Vagina (tissue), 2 donors: ENCODE data around the gene GDPD2. TPM values are rescaled to one million over a fixed set of nuclear protein-coding genes. Genes with fewer than 3 reads are reported as not detected.
A peak's percentile ranks its signal among the peaks of the same experiment; 100 is the strongest.

Source experiments
- DNase-seq, 2 donors: peaks; one replicate each; pipeline ENCODE4 v3.0.0-alpha.2; 2017; ENCODE audit errors: extremely low spot score in 2 of 2
- H3K27ac ChIP-seq: fragments of 200-600 bp; sonication (generic); one replicate; pipeline ENCODE4 v1.5.1; 2019
- H3K27me3 ChIP-seq: fragments of 200-600 bp; sonication (generic); one replicate; pipeline ENCODE4 v1.5.1; 2019
- H3K36me3 ChIP-seq, 2 donors: fragments of 200-600 bp; sonication (generic); one replicate each; pipeline ENCODE4 v1.5.1; 2017 to 2019
- H3K4me1 ChIP-seq: fragments of 200-600 bp; sonication (generic); one replicate; pipeline ENCODE4 v1.5.1; 2019
- H3K4me3 ChIP-seq, 2 donors: fragments of 200-600 bp; sonication (generic); 1 replicate in 1 of 2; 2 replicates in 1 of 2; pipeline ENCODE4 v1.5.1; 2016 to 2019
- H3K9me3 ChIP-seq: fragments of 200-600 bp; sonication (generic); one replicate; pipeline ENCODE4 v1.5.1; 2019
- CTCF ChIP-seq, 3 experiments: fragments of 450-650 bp in 2 of 3; fragments of 200-600 bp in 1 of 3; sonication (generic) in 1 of 3; IDR thresholded peaks; one replicate each; pipeline ENCODE4 v1.5.1; 2017 to 2019; ENCODE audit warnings: antibody characterized with exemption in 3 of 3, mild to moderate bottlenecking in 2 of 3, moderate library complexity in 2 of 3
- POLR2A ChIP-seq, 2 donors: fragments of 450-650 bp; IDR thresholded peaks; one replicate each; pipeline ENCODE4 v1.6.1; 2017; ENCODE audit warnings: antibody characterized with exemption in 2 of 2, mild to moderate bottlenecking in 2 of 2, moderate library complexity in 2 of 2
- POLR2AphosphoS5 ChIP-seq, 2 donors: sonication (generic); formaldehyde crosslinking; IDR thresholded peaks; one replicate each; pipeline ENCODE4 v1.9.0; 2017; ENCODE audit warnings: antibody characterized with exemption in 2 of 2, mild to moderate bottlenecking in 2 of 2, low read depth in 1 of 2; ENCODE audit not compliant: insufficient read depth in 1 of 2
- intact Hi-C: fragments of 100-400 bp; cut with DNase I; formaldehyde crosslinking; loops from one replicate; pipeline ENCODE4 v1.15.1; 2023
- small RNA-seq: library from RNA; depleted of rRNA; stranded (forward); fragments of <200 nt; gene quantifications from one replicate; pipeline ENCODE3, GENCODE V24; 2016
- total RNA-seq: library from RNA; depleted of rRNA; stranded (reverse); fragments of >200 nt; gene quantifications from one replicate; pipeline ENCODE4 v1.2.3, GENCODE V29; 2016

Gene GDPD2
- total RNA-seq, 1 donor from 2014 or later = not detected

DNA sequence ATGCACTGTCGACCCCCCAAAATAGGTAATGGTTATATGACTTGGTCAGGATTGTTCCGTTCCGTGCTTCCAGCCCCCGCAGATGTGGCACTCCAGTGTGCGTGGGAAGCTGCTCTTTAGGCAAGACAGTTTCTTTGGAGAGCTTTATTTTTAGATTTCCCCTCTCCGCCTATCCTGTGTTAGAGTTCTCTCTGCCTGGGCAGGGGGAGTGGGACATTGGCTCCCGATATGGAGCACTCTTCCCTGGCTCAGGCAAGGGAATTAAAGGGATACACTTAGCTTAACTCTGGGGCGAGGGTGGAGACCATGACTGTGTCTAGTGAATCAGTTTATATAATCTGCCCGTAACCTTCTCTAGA, 57.5 kb downstream of the GDPD2 start:
- H3K4me1 ChIP-seq = peaks cover 31% of the 10 kb centered on the region
- intact Hi-C loops = no loop called here
- peak overlapping the region; percentile 56 for H3K27ac ChIP-seq
- no peak overlapping the region for H3K4me3 ChIP-seq
- no peaks in the 10 kb centered on the region for H3K27me3 ChIP-seq
- no peak for DNase-seq
- no peaks in the 10 kb centered on the region for H3K36me3 ChIP-seq
- no peaks in the 10 kb centered on the region for H3K9me3 ChIP-seq
- TF ChIP-seq POLR2AphosphoS5 (IDR thresholded peaks at IDR 0.05; ENCODE audit: insufficient read depth in 1 of 2, low read depth in 1 of 2) (peak in 1 of 2 donors; percentile 6), POLR2A (IDR thresholded peaks at IDR 0.05) (no peak), CTCF (IDR thresholded peaks at IDR 0.05) (no peak)

DNA sequence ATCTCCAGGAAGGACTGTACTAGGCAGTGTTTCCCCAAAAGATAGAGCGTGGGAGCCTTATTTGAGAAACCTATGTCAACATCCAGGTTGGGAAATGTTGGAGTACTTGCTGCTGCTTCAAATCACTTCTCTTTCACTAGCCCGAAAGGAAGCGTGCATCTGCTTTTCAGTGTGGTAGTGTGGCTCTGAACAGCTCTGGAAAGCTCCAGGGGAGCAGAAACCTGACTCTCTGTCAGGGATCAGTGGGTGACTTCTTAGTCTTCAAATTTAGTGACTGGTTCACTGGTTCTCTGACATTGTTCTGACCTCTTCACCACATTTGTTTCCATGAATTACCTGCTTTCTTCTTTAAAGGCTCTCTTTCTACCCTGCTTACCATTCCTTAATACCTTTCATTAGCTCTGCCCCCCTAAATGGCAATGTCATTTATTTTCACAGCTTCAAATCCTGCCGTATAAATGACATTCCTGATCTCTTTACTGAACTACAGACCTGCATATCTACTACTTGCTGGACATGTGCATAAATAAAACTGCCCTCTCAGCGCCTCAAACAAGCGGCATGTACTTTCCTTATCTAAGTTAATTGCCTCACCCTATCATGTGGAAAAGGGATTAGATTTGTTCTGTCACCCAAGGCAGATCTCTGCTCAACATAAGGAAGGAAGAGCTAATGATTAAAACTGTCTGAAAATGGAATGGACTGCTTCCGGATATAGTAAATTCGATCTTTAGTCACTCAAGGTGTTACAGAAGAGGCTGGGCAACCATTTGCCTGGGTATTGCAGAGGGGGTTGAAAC, 58.6 kb downstream of the GDPD2 start:
- DNase-seq = no peak
- H3K36me3 ChIP-seq = no peaks in the 10 kb centered on the region
- TF ChIP-seq CTCF (IDR thresholded peaks at IDR 0.05) = no peak
- no peak for TF ChIP-seq POLR2AphosphoS5 (IDR thresholded peaks at IDR 0.05; ENCODE audit: insufficient read depth in 1 of 2, low read depth in 1 of 2)
- no peak for TF ChIP-seq POLR2A (IDR thresholded peaks at IDR 0.05)
- no peaks in the 10 kb centered on the region for H3K9me3 ChIP-seq
- no peaks in the 10 kb centered on the region for H3K27me3 ChIP-seq
- peaks cover 31% of the 10 kb centered on the region for H3K4me1 ChIP-seq
- no peak overlapping the region for H3K27ac ChIP-seq
- intact Hi-C loops = no loop called here
- H3K4me3 ChIP-seq = no peak overlapping the region

GRCh38 chrX:70482300-70482699, 59.2 kb downstream of the GDPD2 start:
- Histone ChIP-seq H3K4me1 (peaks cover 31% of the 10 kb centered on the region), H3K36me3 (no peaks in the 10 kb centered on the region), H3K4me3 (no peak overlapping the region), H3K27ac (no peak overlapping the region), H3K27me3 (no peaks in the 10 kb centered on the region), H3K9me3 (no peaks in the 10 kb centered on the region)
- no peak for DNase-seq
- intact Hi-C loops = no loop called here
- no peak for TF ChIP-seq POLR2A (IDR thresholded peaks at IDR 0.05)
- TF ChIP-seq CTCF (IDR thresholded peaks at IDR 0.05) = no peak
- no peak for TF ChIP-seq POLR2AphosphoS5 (IDR thresholded peaks at IDR 0.05; ENCODE audit: insufficient read depth in 1 of 2, low read depth in 1 of 2)

Small RNA genes lying within 50 kb of the gene (small RNA-seq; reads per million reads assigned to genes)
- gene RNU4-81P (not detected), gene RNY4P23 (3.9 reads per million, percentile 81 among the genes with 10 or more reads in this experiment)

Other genes with a start within 250 kb of the GDPD2 start
- not detected for gene DGAT2L6, start 245.8 kb upstream of the GDPD2 start, total RNA-seq
- not detected for gene AWAT1, start 188.7 kb upstream of the GDPD2 start, total RNA-seq
- gene P2RY4, start 163.1 kb upstream of the GDPD2 start, total RNA-seq = not detected
- gene ARR3, start 155.0 kb upstream of the GDPD2 start, total RNA-seq = not detected
- gene RAB41, start 141.1 kb upstream of the GDPD2 start, total RNA-seq = not detected
- 33.4 TPM for gene PDZD11, start 133.4 kb upstream of the GDPD2 start, total RNA-seq
- gene KIF4A, start 133.2 kb upstream of the GDPD2 start, total RNA-seq = 2.2 TPM
- 27.0 TPM for gene DLG3, start 21.5 kb downstream of the GDPD2 start, total RNA-seq